Forelimb muscle (tissue), 1 donor: Measurements from ENCODE around the gene MYZAP. TPM values are rescaled to one million over a fixed set of nuclear protein-coding genes. Genes with fewer than 3 reads are reported as not detected.

Source experiments
- DNase-seq: peaks from one replicate; pipeline ENCODE4 v3.0.0-alpha.2; 2013; ENCODE audit warnings: low read depth
- polyA plus RNA-seq: library from polyadenylated mRNA; unstranded; fragments of 120-200 nt; gene quantifications from one replicate; pipeline ENCODE4 v1.2.1, GENCODE V29; 2013; ENCODE audit not compliant: insufficient read length

Gene MYZAP
- polyA plus RNA-seq, 1 donor = 2.6 TPM

- no peak for DNase-seq
Measured at GRCh38 chr15:57625703-57626448, 34.2 kb downstream of the MYZAP start.

- no peak for DNase-seq
Measured at GRCh38 chr15:57626713-57627440, 35.2 kb downstream of the MYZAP start.

GRCh38 chr15:57631386-57632110, 39.8 kb downstream of the MYZAP start:
- DNase-seq = no peak

- DNase-seq = no peak
Measured at GRCh38 chr15:57634290-57634689, 42.6 kb downstream of the MYZAP start.

GRCh38 chr15:57635300-57635909, 43.7 kb downstream of the MYZAP start:
- no peak for DNase-seq

GRCh38 chr15:57637846-57638245, 46.1 kb downstream of the MYZAP start:
- DNase-seq = no peak

GRCh38 chr15:57639306-57639705, 47.6 kb downstream of the MYZAP start:
- DNase-seq = no peak

GRCh38 chr15:57640930-57641682, 49.4 kb downstream of the MYZAP start:
- DNase-seq = no peak

- no peak for DNase-seq
Measured at GRCh38 chr15:57643826-57644225, 52.1 kb downstream of the MYZAP start.

- DNase-seq = no peak
Measured at GRCh38 chr15:57646087-57646486, 54.4 kb downstream of the MYZAP start.

GRCh38 chr15:57647071-57647790, 55.5 kb downstream of the MYZAP start:
- DNase-seq = no peak

- DNase-seq = no peak
Measured at GRCh38 chr15:57647791-57648130, 56.1 kb downstream of the MYZAP start.

- no peak for DNase-seq
Measured at GRCh38 chr15:57649138-57649537, 57.4 kb downstream of the MYZAP start.

GRCh38 chr15:57651445-57651844, 59.7 kb downstream of the MYZAP start:
- no peak for DNase-seq

GRCh38 chr15:57652481-57652880, 60.8 kb downstream of the MYZAP start:
- DNase-seq = no peak

GRCh38 chr15:57654153-57654852, 62.6 kb downstream of the MYZAP start:
- DNase-seq = peak; percentile 65

GRCh38 chr15:57655053-57655452, 63.3 kb downstream of the MYZAP start:
- DNase-seq = no peak

- no peak for DNase-seq
Measured at GRCh38 chr15:57655809-57656208, 64.1 kb downstream of the MYZAP start.

- no peak for DNase-seq
Measured at GRCh38 chr15:57656434-57656833, 64.7 kb downstream of the MYZAP start.

- DNase-seq = no peak
Measured at GRCh38 chr15:57657619-57658018, 65.9 kb downstream of the MYZAP start.
